AG09319 (cell line): ENCODE measurements around the gene TRIM22.

Experiments
- DNase-seq: peaks from one replicate; pipeline ENCODE4 v3.0.0-alpha.2; 2010; ENCODE audit warnings: low read depth; ENCODE audit errors: extremely low read depth
- CTCF ChIP-seq: IDR thresholded peaks from 2 replicates; pipeline ENCODE4 v1.5.1; 2011; ENCODE audit warnings: low read depth, mild to moderate bottlenecking, inconsistent platforms, low read length, moderate library complexity

The TRIM22 gene

DNA sequence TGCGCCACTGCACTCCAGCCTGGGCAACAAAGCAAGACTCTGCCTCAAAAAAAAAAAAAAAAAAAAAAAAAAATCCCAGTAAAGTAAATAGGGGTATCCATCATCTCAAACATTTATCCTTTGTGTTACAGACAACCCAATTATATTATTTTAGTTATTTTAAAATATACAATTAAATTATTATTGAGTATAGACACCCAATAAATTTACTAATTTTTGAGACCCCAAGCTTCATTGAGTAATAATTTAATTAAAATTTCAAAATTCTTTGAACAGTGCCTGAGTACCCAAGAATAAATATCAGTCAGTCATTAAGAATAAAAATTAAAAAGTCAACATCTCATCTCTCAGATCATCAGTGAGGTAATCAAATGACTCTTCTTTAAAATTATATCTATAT, 64.4 kb downstream of the TRIM22 start, which contains the start of gene OR52N4:
OR52N4 (plus strand) TSS at position 301 of the 400 bp plus-strand sequence. CDS start 498 bp downstream, outside the sequence.
- no peak for DNase-seq
- no peak for TF ChIP-seq CTCF
